ENCODE data around the gene TFPI.
"Not testable (repeated sequence)": the region's sequence is repeated elsewhere in the genome, so short reads cannot be mapped to it uniquely, and the experiment has no call there.

The TFPI gene

DNA sequence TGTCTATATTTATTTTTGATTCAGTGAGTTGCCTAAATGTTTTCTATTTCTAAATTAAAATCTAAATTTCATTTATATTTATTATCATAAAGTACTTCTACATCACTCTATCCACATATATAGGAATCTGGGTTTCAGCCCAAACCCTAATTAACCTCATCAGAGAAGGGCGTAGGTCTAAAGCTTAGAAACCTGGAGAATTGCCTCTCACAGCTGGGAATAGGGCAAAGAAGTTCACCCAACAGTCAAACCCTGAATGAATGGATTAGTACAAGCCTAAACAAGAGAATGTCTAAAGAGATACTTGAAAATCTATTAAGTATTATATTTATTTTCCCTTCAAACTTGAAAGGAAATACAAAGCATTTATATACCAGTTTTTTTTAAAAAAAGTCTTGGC is 26.2 kb downstream of the TFPI start:
- DNase-seq (ENCODE audit: low spot score) = no peak

DNA sequence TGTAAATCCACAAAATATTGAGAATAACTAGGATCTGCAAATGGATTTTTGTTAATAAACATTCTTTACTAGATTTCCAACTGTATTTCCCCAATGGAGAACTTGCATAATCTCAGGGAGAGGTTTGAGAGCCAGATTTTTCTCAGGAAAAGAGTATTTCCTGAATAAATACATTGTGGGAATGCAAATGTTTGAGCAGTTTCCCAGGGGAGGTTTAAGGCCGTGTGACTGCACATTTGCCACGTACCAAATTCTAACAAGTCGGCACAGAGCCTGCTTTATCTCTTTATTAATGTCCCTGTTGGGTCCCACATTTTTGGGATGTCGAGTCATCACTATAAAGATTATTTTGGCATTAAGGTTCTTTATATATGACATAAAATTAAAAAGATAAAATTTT is 27.0 kb downstream of the TFPI start:
- no peak for DNase-seq (ENCODE audit: low spot score)

DNA sequence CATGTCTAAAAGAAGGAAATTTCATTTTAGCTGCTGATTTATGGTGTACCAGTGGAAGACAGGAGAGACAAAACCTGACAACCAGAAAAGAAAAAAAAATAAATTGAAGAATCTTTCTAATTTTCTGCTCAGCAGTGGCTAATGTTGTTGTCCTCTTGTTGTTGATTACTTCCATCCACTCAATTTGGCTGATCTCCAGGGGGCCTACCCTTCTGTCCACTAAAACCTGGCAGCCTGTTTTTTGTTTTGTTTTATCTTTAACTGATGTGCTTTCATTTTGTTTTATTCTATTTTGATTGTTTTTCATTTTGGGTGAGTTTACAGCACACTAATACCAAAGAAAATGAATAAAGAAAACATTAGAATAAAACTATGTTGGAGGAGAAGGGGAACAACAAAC is 27.4 kb downstream of the TFPI start:
- no peak for DNase-seq (ENCODE audit: low spot score)

DNA sequence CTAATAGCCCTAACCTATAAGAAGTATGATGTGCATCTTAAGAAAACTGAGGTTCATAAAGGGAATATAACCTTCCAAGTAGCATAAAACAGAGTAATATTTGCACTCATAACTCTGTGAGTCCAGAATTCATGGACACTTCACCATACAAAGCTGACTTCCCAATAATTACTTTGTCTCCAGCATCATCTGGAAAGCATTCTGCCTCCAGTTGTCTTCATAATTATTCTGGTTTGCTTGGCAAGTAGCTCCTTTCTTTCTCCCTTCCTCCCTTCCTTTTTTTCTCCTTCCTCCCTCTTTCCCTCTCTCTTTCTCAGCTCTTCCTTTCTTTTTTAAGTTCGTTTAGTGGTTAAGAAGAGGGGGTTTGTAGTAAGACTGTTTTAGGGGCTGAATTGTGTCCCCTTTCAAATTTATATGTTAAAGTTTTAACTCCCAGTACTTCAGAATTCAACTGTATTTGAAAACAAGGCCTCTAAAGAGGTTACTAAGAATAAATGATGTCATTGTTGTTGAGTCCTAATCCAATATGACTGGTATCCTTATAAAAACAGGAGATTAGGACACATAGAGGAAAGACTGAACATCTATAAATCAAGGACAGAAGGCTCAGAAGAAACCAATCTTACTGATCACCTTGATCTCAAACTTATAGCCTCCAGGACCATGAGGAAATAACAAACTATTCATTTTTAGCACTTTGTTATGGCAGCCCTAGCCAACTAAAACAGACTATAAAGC is 28.9 kb downstream of the TFPI start:
- no peak for DNase-seq (ENCODE audit: low spot score)

DNA sequence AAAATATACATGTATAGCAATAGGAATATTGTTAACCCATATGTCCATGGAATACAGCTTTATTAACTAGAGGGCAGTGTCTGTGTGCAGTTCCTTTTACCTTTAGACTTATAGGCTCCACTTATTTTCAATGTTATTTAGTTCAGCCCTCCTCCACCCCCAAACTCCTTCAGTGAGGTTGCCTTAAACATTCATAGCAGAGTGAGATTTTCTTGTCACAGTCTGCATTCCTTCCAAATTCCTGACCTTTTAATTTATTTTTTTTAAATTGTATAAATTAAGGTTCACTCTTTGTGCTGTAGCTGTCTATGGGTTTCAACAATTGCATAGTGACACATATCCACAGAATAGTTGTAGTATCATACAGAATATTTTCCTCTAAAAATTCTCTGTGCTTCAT is 30.9 kb downstream of the TFPI start:
- no peak for DNase-seq (ENCODE audit: low spot score)

DNA sequence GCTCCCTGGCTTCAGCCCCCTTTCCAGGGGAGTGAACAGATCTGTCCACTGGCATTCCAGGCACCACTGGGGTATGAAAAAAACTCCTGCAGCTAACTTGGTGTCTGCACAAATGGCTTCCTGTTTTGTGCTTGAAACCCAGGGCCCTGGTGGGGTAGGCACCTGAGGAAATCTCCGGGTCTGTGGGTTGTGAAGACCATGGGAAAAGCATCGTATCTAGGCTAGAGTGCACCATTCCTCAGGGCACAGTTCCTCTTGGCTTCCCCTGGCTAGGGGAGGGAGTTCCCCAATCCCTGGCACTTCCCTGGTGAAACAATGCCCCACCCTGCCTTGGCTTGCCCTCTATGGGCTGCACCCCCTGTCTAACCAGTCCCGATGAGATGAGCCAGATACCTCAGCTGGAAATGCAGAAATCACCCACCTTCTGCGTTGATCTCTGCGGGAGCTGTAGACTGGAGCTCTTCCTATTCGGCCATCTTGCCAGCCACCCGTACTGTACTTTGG is 34.1 kb downstream of the TFPI start:
- DNase-seq (ENCODE audit: low spot score) = no peak

DNA sequence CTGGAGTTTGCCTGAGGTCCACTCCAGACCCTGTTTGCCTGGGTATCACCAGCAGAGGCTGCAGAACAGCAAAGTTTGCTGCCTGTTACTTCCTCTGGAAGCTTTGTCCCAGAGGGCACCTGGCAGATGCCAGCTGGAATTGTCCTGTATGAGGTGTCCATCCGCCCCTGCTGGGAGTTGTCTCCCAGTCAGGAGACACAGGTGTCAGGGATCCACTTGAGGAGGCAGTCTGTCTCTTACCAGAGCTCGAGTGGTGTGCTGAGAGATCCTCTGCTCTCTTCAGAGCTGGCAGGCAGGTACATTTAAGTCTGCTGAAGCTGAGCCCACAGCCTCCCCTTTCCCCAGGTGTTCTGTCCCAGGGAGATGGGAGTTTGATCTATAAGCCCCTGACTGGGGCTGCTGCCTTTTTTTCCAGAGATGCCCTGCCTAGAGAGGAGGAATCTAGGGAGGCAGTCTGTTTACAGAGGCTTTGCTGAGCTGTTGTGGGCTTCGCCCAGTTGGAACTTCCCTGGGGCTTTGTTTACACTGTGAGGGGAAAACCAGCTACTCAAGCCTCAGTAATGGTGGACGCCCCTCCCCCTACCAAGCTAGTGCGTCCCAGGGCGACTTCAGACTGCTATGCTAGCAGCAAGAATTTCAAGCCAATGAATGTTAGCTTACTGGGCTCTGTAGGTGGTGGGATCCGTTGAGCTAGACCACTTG is 34.7 kb downstream of the TFPI start:
- DNase-seq (ENCODE audit: low spot score) = no peak

DNA sequence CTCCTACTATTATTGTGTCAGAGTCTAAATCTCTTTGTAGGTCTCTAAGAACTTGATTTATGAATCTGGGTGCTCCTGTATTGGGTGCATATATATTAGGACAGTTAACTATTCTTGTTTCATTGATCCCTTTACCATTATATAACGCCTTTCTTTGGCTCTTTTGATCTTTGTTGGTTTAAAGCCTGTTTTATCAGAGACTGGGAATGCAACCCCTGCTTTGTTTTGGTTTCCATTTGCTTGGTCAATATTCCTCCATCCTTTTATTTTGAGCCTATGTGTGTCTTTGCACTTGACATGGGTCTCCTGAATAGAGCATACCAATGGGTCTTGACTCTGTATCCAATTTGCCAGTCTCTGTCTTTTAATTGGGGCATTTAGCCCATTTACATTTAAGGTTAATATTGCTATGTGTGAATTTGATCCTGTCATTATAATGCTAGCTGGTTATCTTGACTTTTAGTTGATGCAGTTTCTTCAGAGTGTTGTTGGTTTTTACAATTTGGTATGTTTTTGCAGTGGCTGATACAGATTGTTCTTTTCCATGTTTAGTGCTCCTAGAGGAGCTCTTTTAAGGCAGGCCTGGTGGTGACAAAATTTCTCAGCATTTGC is 36.4 kb downstream of the TFPI start:
- DNase-seq (ENCODE audit: low spot score) = not testable (repeated sequence)

DNA sequence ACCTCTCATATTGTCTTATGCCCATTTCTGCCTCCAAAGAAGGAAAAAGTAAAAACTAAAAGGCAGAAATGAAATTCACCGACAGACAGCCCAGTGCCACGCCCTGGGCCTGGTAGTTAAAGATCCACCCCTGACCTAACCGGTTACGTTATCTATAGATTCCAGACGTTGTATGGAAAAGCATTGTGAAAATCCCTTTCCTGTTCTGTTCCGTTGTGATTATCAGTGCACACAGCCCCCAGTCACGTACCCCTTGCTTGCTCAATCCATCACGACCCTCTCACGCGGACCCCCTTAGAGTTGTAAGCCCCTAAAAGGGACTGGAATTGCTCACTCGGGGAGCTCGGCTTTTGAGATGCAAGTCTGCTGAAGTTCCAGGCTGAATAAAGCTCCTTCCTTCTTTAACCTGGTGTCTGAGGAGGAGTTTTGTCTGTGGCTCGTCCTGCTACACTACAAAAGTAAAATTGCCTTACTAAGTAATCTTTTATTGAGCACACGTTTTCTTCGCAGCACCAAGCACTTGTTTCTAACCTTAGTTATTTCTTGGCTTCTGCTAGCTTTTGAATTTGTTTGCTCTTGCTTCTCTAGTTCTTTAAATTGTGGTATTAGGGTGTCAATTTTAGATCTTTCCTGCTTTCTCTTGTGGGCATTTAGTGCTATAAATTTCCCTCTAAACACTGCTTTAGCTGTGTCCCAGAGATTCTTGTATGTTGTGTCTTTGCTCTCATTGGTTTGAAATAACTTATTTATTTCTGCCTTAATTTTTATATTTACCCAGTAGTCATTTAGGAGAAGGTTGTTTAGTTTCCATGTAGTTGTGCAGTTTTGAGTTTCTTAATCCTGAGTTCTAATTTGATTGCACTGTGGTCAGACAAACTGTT is 37.4 kb downstream of the TFPI start:
- not testable (repeated sequence) for DNase-seq (ENCODE audit: low spot score)

DNA sequence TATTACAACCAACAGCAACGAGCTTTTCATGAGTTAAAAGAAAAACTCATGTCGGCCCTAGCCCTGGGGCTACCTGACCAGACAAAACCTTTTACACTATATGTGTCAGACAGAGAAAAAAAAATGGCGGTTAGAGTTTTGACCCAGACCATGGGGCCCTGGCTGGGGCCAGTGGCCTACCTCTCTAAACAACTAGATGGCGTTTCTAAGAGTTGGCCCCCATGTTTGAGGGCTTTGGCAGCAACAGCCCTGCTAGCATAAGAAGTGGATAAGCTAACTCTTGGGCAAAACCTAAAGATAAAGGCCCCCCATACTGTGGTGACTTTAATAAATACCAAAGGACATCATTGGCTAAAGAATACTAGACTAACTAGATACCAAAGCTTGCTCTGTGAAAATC is 39.3 kb downstream of the TFPI start:
- DNase-seq (ENCODE audit: low spot score) = no peak

DNA sequence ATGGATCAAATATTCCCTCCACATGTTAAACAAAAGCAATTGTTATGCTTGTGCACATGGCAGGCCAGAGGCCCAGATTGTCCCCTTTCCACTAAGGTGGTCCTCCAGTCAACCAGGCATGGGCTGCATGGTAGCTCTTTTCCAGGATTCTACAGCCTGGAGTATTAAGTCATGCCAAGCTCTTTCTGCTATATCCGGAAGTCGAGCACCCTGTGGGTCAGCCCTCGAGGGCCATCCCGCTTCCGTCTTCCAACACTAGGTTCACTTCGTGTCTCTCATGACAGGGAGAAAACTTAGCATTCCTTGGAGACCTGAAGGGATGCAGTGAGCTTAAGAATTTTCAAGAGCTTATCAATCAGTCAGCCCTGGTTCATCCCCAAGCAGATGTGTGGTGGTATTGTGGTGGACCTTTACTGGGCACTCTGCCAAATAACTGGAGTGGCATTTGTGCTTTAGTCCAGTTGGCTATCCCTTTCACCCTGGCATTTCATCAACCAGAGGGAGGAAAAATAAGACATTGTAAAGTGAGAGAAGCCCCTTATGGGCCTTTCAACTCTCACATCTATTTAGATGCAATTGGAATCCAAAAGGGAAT is 39.9 kb downstream of the TFPI start:
- not testable (repeated sequence) for DNase-seq (ENCODE audit: low spot score)

DNA sequence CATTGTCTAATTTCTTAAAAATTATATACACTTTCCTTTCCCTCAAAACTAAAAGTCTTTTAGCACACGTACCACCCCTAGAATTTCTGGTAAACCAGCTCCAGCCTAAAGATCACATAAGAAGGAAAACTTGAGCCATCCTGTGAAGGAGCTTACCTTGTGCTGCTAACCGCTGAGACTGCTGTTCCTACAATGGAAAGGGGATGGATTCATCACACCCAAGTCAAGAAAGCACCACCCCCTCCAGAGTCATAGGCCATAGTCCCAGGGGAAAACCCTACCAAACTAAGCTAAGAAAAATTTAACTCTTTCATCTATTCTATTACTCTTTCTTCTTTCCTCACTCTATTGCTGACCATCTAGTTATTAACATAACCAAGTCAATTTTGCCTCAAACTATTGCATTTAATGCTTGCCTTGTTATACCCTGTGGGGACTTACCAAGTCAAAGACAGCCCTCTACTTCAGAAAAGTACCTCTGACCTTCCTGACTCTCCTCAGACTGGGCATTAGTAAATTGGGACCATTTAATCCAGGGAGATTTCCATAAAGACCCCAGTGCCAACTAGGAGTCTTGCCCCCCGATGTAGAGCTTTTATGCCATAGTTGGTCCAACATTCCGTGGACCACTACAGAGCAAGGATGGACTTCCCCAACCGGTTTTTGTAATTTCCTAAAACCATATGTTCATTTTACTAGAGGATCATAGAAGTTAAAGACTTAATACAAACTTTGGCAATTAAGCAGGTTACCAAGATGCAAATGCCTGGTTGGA is 40.6 kb downstream of the TFPI start:
- DNase-seq (ENCODE audit: low spot score) = not testable (repeated sequence)

DNA sequence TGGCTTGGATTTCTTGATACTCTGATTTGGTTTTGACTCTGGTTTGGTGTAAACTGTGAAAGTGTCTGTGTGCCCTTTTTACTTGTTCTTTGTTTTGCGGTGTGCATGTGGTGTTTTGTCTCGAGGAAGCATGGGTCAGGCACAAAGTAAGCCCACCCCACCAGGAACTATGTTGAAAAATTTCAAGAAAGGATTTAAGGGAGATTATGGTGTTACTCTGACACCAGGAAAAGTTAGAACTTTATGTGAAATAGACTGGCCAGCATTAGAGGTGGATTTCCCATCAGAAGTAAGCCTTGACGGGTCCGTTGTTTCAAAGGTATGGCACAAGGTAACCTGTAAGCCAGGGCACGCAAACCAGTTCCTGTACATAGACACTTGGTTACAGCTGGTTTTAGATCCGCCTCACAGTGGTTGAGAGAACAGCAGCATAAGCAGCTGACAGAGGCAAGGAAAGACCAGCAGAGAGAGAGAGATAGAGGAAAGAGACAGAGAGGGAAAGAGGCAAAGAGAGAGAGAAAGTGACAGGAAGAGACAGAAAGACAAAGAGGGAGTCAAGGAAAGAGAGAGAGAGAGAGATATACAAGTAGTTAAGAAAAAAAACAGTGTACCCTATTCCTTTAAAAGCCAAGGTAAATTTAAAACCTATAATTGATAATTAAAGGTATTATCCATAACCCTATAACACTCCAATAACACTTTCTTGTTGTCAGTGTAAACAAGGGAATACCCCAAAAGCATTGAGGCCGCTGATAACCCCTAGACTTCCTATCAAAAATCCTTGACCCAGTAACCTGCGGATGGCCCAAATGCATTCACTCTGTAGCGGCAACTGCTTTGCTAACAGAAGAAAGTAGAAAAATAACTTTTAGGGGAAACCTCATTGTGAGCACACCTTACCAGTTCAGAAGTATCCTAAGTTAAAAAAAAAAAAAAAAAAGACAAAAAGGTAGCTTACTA is 42.6 kb downstream of the TFPI start:
- DNase-seq (ENCODE audit: low spot score) = no peak

DNA sequence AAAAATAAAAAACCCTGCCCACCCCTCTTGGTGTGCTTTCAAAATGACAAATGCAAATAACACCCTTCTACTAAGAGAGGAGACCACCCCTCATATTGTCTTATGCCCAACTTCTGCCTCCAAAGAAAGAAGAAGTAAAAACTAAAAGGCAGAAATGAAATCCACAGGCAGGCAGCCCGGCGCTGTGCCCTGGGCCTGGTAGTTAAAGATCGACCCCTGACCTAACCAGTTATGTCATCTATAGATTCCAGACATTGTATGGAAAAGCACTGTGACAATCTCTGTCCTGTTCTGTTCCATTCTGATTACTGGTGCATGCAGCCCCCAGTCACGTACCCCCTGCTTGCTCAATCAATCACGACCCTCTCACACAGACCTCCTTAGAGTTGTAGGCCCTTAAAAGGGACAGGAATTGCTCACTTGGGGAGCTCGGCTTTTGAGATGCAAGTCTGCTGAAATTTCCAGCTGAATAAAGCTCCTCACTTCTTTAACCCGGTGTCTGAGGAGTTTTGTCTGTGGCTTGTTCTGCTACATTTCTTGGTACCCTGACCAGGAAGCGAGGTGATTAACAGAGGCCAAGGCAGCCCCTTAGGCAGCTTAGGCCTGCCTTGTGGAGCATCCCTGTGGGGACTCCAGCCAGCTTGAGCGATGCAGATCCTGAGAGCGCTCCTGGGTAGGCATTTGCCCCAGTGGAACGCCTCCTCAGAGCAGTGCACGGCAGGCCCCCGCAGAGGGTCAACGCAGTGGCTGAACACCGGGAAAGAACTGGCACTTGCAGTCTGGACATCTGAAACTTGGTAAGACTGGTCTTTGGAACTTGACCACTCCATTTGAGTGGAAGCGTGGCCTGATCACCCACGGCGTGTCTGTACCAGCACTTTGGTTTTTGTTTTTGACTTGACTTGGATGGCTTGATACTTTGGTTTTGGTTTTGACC is 43.5 kb downstream of the TFPI start:
- not testable (repeated sequence) for DNase-seq (ENCODE audit: low spot score)

DNA sequence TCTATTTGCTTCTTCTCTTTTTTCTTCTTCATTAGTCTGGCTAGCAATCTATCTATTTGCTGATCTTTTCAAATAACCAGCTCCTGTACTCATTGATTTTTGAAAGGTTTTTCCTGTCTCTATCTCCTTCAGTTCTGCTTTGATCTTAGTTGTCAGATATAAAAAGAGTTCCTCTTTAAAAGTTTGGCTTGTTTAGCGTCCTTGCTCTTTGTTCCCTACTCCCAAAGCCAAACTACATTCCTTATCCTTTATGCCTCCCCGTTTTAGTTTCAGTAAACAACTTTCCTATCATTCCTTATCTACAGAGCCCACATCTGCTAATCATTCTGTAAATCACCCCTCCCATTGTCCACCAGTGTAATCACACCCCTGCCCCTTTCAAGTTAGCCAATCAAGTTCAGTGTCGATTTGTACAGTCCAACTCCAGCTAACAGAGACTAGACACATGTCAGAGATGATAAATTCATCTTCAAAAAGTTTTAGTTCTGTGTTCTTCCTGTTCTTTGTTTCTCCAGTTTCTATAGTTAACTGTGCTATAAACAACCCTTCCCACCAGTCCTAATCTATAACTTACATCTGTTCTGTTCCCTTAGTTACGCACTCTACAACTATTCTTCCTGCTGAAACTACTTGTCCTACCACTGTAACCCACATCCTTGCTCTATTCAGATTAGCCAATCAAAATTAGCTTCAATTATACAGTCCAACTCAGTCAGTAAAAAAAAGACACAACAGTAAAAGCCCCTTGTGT is 44.4 kb downstream of the TFPI start:
- no peak for DNase-seq (ENCODE audit: low spot score)

DNA sequence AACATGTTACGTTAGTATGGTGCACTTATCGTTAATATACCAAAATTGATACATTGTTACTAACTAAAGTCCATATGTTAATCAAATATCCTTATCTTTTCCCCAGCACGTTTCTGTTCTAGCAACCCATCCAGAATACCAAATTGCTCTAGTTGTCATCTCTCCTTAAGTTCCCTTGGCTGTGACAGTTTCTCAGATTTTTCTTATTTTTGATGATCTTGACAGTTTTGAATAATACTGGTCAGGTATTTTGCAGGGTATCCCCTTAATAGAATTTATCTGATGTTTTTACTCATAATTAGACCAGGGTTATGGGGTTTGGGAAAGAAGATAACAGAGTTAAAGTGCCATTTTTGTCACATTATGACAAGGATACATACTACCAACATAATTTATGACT is 47.8 kb downstream of the TFPI start:
- no peak for DNase-seq (ENCODE audit: low spot score)

DNA sequence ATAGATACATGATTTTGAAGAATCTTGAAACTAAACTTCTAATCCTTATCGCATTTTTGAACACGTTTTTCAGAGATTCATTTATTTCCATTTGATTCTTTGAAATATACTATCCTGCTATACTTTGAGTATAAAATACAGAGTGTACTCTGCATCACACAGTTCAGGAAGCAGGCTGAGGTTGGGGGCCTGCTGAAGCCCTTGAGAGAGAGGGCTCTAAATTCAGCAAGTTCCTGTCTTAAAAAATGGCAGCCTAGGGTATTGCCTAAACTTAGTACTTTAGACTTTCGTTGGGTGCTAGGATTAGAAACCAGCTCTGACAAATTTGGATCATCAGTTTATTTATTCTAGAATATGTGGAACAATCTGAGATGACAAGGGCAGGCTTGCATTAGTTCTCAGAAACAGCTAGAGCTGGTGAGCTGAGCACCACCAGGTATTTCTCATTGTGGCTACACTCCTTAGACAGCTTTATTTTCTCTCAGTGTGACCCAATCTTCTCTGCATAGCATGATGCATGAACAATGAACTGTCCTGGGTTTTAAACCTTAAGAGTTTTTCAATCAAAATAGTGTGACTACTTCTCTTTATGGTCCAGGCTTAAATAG is 49.1 kb downstream of the TFPI start:
- no peak for DNase-seq (ENCODE audit: low spot score)

Data from left forelimb (tissue), 1 donor.